Fibroblast of skin of abdomen (primary cell): ENCODE results near the gene RIMBP3B. TPM values are rescaled to one million over a fixed set of nuclear protein-coding genes. Genes with fewer than 3 reads are reported as not detected.
"Not testable (repeated sequence)": the region's sequence is repeated elsewhere in the genome, so short reads cannot be mapped to it uniquely, and the experiment has no call there.

Experiments used
- DNase-seq: peaks from one replicate; pipeline ENCODE4 v3.0.0-alpha.2; 2013
- polyA plus RNA-seq, 2 experiments: library from polyadenylated mRNA; unstranded; fragments of 120-200 nt; gene quantifications; one replicate each; pipeline ENCODE4 v1.2.1, GENCODE V29; 2013; ENCODE audit not compliant: insufficient read length in 2 of 2

Gene RIMBP3B
- polyA plus RNA-seq (2013, experiment 1 of 2; ENCODE audit: insufficient read length) = not detected
- polyA plus RNA-seq (2013, experiment 2 of 2; ENCODE audit: insufficient read length) = not detected

DNA sequence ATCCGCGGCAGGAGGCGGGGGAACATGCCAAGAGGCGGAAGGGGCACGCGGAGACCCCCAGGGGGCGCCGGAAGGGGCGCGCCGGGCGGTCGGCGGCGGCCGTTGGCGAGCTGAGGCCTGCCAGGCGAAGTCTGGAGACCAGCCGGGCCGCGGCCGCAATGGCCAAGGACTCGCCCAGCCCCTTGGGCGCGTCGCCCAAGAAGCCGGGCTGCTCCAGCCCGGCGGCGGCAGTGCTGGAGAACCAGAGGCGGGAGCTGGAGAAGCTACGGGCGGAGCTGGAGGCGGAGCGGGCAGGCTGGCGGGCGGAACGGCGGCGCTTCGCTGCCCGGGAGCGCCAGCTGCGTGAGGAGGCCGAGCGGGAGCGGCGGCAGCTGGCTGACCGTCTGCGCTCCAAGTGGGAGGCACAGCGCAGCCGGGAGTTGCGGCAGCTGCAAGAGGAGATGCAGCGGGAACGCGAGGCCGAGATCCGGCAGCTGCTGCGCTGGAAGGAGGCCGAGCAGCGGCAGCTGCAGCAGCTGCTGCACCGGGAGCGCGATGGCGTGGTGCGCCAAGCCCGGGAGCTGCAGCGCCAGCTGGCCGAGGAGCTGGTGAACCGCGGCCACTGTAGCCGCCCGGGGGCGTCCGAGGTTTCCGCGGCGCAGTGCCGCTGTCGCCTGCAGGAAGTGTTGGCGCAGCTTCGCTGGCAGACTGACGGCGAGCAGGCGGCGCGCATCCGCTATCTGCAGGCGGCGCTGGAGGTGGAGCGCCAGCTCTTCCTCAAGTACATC lies at the start of gene RIMBP3B:
Gene RIMBP3B (plus strand): TSS at position 51 of the 767 bp plus-strand sequence. CDS start 108 bp downstream, at position 159.
- not testable (repeated sequence) for DNase-seq

DNA sequence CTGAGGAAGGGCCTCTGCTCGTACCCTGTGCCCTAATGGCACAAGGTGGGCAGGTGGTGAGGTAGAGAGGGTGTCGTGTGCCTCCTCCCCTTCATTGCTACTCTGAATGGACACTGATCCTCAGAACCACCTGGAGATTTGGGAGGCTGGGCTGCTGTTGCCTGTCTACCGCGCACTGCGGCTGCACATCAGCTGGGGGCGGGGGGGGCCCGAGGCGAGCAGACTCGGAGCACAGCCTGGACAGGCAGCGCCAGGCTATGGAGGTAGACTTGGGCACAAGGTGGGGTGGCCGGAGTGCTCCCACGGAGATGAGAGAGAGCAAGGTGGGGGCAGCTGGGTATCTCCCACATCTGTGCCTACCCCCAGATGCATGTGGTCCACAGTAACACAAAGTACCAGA lies 26.0 kb upstream of the RIMBP3B start:
- not testable (repeated sequence) for DNase-seq

- not testable (repeated sequence) for DNase-seq
Measured at GRCh38 chr22:21360525-21360924, 23.0 kb upstream of the RIMBP3B start.

DNA sequence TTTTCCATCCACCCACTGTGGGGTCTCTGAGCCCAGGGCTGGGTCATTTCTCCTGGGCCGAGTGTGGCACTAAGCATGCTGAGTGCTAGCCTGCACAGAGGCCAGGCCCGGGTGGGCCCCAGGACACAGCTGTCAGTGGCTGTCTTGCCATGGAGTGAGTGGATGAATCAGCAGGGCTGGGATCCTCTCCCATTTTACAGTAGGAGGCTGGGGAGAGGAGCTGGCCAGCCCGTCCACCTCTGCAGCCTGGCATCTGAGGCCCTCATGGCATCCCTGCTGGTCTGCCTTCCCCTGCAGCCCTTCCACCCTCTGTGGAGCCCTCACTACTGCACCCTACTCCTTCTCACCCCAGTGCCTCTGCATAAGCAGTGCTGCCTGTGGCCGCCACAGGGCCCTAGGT lies 21.1 kb upstream of the RIMBP3B start:
- not testable (repeated sequence) for DNase-seq

- not testable (repeated sequence) for DNase-seq
Measured at GRCh38 chr22:21363061-21363460, 20.5 kb upstream of the RIMBP3B start.

- not testable (repeated sequence) for DNase-seq
Measured at GRCh38 chr22:21363803-21364202, 19.7 kb upstream of the RIMBP3B start.

DNA sequence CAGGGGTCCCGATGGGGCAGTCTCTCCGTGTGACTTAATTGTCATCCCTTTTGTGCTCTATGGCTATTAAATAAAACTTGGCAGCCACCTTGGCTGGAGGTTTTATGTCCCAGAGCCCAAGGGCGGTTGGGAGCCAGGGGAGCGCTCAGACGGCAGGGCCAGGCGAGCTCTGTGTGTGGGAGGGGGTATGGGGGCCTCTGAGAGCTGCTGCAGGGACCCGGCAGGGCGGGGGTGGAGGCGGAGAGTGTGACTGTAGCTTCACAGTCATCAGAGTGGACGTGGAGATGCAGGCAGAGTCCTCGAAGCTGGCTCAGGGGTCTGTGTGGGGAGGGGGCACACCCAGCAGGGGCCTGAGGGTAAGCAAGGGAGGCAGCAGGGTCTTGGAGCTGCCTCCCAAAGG lies 19.2 kb upstream of the RIMBP3B start:
- DNase-seq = not testable (repeated sequence)

DNA sequence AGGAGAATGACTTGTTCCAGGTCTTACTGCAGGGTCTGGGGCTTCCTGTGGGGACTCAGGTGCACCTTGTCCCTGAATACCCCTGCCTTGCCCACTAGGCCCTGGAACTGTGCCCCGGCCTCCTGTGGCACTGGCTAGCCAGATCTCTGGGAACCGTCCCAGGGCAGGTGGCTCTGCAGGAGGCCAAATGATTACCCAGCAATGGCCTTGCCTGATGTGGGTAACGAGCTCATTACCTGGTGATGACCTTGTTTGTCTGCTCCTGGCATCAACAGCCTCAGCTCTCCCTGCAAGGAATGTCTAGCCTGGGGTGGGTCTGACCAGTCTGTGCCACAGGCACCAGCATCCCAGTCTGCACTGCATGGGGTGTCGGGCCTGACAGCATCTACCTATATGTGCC lies 18.2 kb upstream of the RIMBP3B start:
- DNase-seq = not testable (repeated sequence)

DNA sequence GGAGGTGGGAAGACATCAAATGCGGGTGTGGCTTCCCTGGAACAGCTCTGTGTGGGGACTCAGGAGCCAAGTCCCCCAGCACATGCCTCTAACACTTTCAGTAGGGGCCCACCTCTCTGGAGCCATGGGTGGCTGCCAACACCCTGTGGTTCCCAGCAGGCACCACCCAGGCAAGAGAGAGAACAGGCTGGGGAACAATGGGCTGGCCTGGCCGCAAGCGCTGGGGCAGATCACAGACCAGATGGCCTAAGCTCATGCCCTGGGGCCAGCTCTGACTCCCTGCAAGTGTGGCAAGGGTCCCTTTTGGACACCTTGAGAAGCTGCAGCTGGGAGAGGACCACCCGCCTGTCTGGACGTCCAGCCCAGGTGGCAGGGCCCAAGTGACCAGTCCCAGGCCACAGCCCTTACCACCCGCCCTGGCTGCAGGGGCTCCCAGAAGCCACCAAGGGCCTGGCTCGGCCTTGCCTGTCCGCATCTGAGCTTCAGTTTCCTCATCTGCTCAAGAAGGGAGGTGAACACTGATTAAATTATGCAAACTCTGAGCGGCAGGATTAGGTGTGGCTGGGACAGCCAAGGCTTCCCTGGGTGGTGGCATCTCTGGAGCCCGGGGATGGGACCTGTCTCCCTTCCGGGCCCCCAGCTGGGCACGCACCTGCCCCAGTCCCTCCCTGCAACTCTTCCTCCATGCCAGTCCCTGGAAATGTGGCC lies 14.8 kb upstream of the RIMBP3B start:
- DNase-seq = not testable (repeated sequence)

DNA sequence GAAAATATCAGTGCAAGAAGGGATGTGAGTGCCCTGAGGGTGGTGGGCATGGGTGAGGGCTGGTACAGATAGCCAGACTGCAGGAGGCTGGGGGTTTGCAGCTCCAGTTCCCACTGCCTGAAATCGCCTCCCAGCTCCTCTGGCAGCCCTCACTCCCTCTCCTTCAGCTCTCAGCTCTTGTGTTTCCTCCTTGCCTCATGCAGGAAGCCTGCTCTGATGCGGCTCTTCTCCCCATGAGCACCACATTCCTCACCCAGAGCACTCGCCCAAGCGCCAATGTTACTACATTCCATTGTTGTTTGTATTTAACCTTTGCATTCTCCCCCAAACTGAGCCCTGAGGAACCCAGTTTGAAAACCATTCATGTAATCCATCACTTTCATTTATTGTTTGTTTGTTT lies 7.7 kb upstream of the RIMBP3B start:
- DNase-seq = not testable (repeated sequence)

DNA sequence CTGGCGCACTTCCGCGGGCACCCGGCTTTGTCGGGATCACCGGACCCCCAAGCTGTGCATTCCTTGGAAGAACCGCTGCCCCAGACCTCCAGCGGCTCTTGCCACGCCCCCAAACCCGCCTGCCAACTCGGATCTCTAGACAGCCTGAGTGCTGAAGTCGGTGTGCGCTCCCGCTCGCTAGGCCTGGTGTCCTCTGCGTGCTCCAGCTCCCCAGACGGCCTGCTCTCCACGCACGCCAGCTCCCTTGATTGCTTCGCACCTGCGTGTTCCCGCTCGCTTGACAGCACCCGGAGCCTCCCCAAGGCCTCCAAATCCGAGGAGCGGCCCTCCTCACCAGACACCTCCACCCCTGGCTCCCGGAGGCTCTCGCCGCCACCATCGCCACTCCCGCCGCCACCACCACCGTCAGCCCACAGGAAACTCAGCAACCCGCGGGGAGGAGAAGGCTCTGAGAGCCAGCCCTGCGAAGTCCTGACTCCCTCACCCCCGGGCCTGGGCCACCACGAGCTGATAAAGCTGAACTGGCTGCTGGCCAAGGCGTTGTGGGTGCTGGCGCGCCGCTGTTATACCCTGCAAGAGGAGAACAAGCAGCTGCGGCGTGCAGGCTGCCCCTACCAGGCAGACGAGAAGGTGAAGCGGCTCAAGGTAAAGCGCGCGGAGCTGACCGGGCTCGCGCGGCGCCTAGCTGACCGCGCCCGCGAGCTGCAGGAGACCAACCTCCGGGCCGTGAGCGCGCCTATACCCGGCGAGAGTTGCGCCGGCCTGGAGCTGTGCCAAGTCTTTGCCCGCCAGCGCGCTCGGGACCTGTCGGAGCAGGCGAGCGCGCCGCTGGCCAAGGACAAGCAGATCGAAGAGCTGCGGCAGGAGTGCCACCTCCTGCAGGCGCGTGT lies 1.2 kb downstream of the RIMBP3B start:
- not testable (repeated sequence) for DNase-seq

DNA sequence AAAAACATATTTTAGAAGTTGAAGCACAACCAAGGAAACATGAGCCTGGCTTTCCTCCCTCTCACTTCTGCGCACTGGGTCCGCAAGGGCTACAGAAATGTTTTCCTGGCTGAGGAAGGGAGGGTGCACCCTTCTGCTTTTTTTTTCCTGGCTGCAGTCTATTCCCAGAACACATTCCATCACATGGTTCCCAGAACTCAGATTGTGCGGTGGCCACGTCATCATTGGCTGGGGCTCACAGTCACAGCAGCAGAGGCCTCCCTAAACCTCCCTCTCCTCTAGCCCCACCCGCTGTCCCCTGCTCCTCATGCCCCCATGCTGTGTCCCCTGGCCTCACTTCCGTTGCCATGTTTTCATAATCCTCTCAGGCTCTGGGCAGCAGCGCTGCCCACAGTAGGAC lies 5.9 kb downstream of the RIMBP3B start:
- not testable (repeated sequence) for DNase-seq

DNA sequence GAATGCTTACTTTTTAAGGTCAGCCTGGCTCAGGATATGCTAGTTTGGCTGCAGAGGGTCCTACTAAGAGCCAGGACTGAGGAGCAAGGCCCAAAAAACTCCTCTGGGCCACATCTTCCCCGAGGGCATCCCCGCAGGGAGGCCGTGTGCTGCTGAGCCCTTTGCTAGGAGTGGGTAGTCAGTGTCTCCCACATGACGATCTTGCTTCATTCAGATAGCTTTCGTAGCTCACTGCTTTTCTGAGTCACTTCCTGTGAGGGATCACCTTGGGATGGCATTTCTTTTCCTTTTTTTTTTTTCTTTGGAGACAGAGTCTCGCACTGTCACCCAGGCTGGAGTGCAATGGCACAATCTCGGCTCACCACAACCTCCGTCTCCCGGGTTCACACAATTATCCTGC lies 6.5 kb downstream of the RIMBP3B start:
- not testable (repeated sequence) for DNase-seq

GRCh38 chr22:21394613-21395012 lies 11.1 kb downstream of the RIMBP3B start:
- DNase-seq = not testable (repeated sequence)

- DNase-seq = not testable (repeated sequence)
Measured at GRCh38 chr22:21401197-21401969, 17.8 kb downstream of the RIMBP3B start.

DNA sequence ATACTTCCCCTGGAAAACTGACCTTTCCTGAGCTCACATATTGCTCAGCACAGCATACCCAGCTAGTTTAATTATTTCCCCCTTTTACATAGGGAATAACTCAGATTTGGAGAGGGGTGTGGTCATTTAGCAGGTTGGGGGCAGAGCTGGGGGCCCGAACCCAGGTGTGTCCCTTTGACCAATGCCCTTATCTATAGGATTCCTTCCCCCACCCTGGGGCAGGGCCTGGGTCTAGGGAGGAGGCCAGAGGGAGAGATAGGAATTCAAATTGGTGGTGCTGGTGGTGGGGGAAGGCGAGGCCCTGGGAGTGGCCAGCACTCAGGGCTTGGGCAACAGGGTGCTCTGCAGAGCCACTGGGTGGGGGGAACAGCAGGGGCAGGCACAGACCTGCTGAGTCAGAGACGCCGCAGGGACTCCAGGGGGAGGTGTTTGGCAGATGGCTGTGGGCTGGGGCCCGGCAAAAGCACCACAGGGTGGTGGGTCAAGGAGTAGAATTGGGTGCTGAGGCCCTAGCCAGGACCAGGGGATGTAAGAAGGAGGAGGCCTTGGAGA lies 19.3 kb downstream of the RIMBP3B start:
- not testable (repeated sequence) for DNase-seq

- DNase-seq = not testable (repeated sequence)
Measured at GRCh38 chr22:21407139-21407538, 23.6 kb downstream of the RIMBP3B start.

DNA sequence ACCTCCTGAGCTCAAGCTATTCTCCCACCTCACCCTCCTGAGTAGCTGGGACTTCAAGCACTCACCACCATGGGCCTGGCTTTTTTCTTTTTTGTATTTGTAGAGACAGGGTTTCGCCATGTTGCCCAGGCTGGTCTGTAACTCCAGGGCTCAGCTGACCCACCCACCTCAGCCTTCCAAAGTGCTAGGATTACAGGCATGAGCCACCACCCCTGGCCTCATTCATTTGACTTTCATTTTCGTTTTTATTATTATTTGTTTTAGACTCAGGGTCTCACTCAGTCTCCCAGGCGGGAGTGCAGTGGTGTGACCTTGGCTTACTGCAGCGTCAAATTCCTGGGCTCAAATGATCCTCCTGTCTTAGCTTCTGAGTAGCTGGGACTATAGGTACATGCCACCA lies 24.2 kb downstream of the RIMBP3B start:
- DNase-seq = not testable (repeated sequence)

GRCh38 chr22:21416375-21416774 lies 32.8 kb downstream of the RIMBP3B start:
- not testable (repeated sequence) for DNase-seq

- DNase-seq = not testable (repeated sequence)
Measured at GRCh38 chr22:21417227-21417746, 33.7 kb downstream of the RIMBP3B start, which contains the start of gene HIC2. TSS of gene HIC2 (plus strand) at chr22:21417371. CDS start at chr22:21442832, 25,461 bp downstream.

DNA sequence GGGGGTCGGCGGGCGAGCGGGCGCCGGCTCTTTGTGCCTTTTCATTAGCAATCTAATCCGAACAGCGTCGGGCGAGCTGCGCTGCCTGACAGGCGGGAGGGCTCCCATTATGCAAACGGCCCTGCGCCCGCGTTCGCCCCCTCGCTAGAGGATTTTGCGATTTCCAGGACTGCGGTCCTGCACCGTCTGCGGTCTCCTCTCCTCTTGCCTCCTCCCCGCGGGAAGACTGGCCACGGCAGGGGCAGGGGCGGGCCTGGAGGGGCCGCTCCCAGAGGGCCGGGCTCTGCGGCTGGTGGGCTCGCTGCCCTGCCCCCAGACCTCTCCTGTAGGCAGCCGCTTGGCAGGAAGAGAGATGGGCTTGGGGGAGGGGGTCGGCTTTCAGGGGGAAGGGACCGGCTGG lies 34.3 kb downstream of the RIMBP3B start:
- not testable (repeated sequence) for DNase-seq
